A549 (cell line): Measurements from ENCODE around the gene NDUFS8. TPM values are rescaled to one million over a fixed set of nuclear protein-coding genes. Genes with fewer than 3 reads are reported as not detected.

Experiments
- BCL3 ChIP-seq: fragments of >200 bp; sonication (Bioruptor Twin); formaldehyde crosslinking; IDR thresholded peaks from 3 replicates; pipeline ENCODE4 v1.6.1; 2016
- BHLHE40 ChIP-seq: IDR thresholded peaks from 2 replicates; pipeline ENCODE4 v1.6.1; 2012; ENCODE audit warnings: low read depth, low read length, inconsistent platforms
- CBX8 ChIP-seq: fragments of 200-600 bp; sonication (generic); IDR thresholded peaks from 2 replicates; pipeline ENCODE4 v1.6.1; 2016
- CTCF ChIP-seq: fragments of >200 bp; sonication (Bioruptor Twin); formaldehyde crosslinking; IDR thresholded peaks from 3 replicates; pipeline ENCODE4 v1.5.1; 2016
- ELK1 ChIP-seq: fragments of 150-350 bp; IDR thresholded peaks from 2 replicates; pipeline ENCODE4 v1.6.1; 2014; ENCODE audit warnings: low read depth, mild to moderate bottlenecking, low read length
- ESRRA ChIP-seq: fragments of 150-350 bp; IDR thresholded peaks from 2 replicates; pipeline ENCODE4 v1.6.1; 2014; ENCODE audit warnings: mild to moderate bottlenecking, low read length, borderline replicate concordance
- FOSB ChIP-seq: fragments of 250-450 bp; sonication (Bioruptor Pico); IDR thresholded peaks from 2 replicates; pipeline ENCODE4 v1.5.0; 2020; ENCODE audit warnings: mild to moderate bottlenecking, moderate library complexity
- FOXS1 ChIP-seq: fragments of 250-450 bp; sonication (Bioruptor Pico); IDR thresholded peaks from 2 replicates; pipeline ENCODE4 v1.5.0; 2020; ENCODE audit warnings: mild to moderate bottlenecking, moderate library complexity
- GATA3 ChIP-seq: IDR thresholded peaks from 2 replicates; pipeline ENCODE4 v1.6.1; 2012; ENCODE audit warnings: borderline replicate concordance
- HDAC2 ChIP-seq: fragments of 200-600 bp; sonication (generic); IDR thresholded peaks from 2 replicates; pipeline ENCODE4 v1.6.1; 2016
- HMGXB4 ChIP-seq: fragments of 250-450 bp; sonication (Bioruptor Pico); IDR thresholded peaks from 2 replicates; pipeline ENCODE4 v1.5.0; 2021; ENCODE audit warnings: mild to moderate bottlenecking, moderate library complexity, borderline replicate concordance
- HOXB13 ChIP-seq: fragments of 250-450 bp; sonication (Bioruptor Pico); IDR thresholded peaks from 2 replicates; pipeline ENCODE4 v1.5.0; 2020; ENCODE audit warnings: low read depth, mild to moderate bottlenecking, moderate library complexity
- JUN ChIP-seq, 2 experiments: fragments of >200 bp; sonication (Bioruptor Twin); formaldehyde crosslinking; IDR thresholded peaks; 2 replicates in 1 of 2; 3 replicates in 1 of 2; pipeline ENCODE4 v1.6.1; 2016 to 2017
- JUNB ChIP-seq: fragments of >200 bp; sonication (Bioruptor Twin); formaldehyde crosslinking; IDR thresholded peaks from 2 replicates; pipeline ENCODE4 v1.6.1; 2016
- KDM1A ChIP-seq: fragments of 200-600 bp; sonication (generic); IDR thresholded peaks from 2 replicates; pipeline ENCODE4 v1.6.1; 2016; ENCODE audit warnings: low read depth, mild to moderate bottlenecking
- MAFK ChIP-seq: fragments of 450-650 bp; IDR thresholded peaks from 2 replicates; pipeline ENCODE4 v1.6.1; 2014; ENCODE audit not compliant: partially characterized antibody
- MAZ ChIP-seq: fragments of 150-350 bp; IDR thresholded peaks from 2 replicates; pipeline ENCODE4 v1.6.1; 2014; ENCODE audit warnings: antibody characterized with exemption, low read depth, low read length, borderline replicate concordance
- NPAS2 ChIP-seq: fragments of 250-450 bp; sonication (Bioruptor Pico); IDR thresholded peaks from 2 replicates; pipeline ENCODE4 v1.8.0; 2022; ENCODE audit warnings: mild to moderate bottlenecking, moderate library complexity, borderline replicate concordance
- PBX3 ChIP-seq: IDR thresholded peaks from 2 replicates; pipeline ENCODE4 v1.6.1; 2012
- PHF8 ChIP-seq: fragments of 200-600 bp; sonication (generic); IDR thresholded peaks from 2 replicates; pipeline ENCODE4 v1.6.1; 2016; ENCODE audit warnings: low read depth, mild to moderate bottlenecking, antibody characterized with exemption, moderate library complexity, borderline replicate concordance
- POLR2A ChIP-seq: IDR thresholded peaks from 2 replicates; pipeline ENCODE4 v1.6.1; 2012; ENCODE audit warnings: mild to moderate bottlenecking, low read length
- POLR2AphosphoS2 ChIP-seq: conservative IDR thresholded peaks from 2 replicates; pipeline ENCODE4 v1.6.1; 2012; ENCODE audit warnings: low read length, improper control_type of control experiment, inconsistent platforms
- RARB ChIP-seq: fragments of 250-450 bp; sonication (Bioruptor Pico); IDR thresholded peaks from 2 replicates; pipeline ENCODE4 v1.8.0; 2021; ENCODE audit warnings: mild to moderate bottlenecking, moderate library complexity
- RFX5 ChIP-seq: fragments of 450-650 bp; IDR thresholded peaks from 2 replicates; pipeline ENCODE4 v1.7.1; 2014; ENCODE audit warnings: antibody characterized with exemption, mild to moderate bottlenecking, moderate library complexity
- TFCP2L1 ChIP-seq: fragments of 250-450 bp; sonication (Bioruptor Pico); IDR thresholded peaks from 2 replicates; pipeline ENCODE4 v1.5.0; 2021; ENCODE audit warnings: mild to moderate bottlenecking
- TP53 ChIP-seq: fragments of 250-450 bp; sonication (Bioruptor Pico); IDR thresholded peaks from 2 replicates; pipeline ENCODE4 v1.5.0; 2021; ENCODE audit warnings: mild to moderate bottlenecking, moderate library complexity
- ZC3H11A ChIP-seq: fragments of 450-650 bp; IDR thresholded peaks from 2 replicates; pipeline ENCODE4 v1.6.1; 2014; ENCODE audit warnings: antibody characterized with exemption, mild to moderate bottlenecking
- ZFP36 ChIP-seq: fragments of 450-650 bp; IDR thresholded peaks from 2 replicates; pipeline ENCODE4 v1.6.1; 2014; ENCODE audit warnings: borderline replicate concordance; ENCODE audit not compliant: partially characterized antibody
- ZNF302 ChIP-seq: fragments of 250-450 bp; sonication (Bioruptor Pico); IDR thresholded peaks from 2 replicates; pipeline ENCODE4 v1.9.0; 2021; ENCODE audit warnings: inconsistent platforms, mild to moderate bottlenecking, moderate library complexity
- ZSCAN20 ChIP-seq: fragments of 250-450 bp; sonication (Bioruptor Pico); IDR thresholded peaks from 2 replicates; pipeline ENCODE4 v1.8.0; 2022; ENCODE audit warnings: mild to moderate bottlenecking, moderate library complexity
- polyA plus RNA-seq, 4 experiments: library from polyadenylated mRNA; depleted of rRNA in 3 of 4; stranded (reverse); fragments of >200 nt; fragmentation: RNase III in 1 of 4; extraction: RNeasy Plus Mini Kit Qiagen cat#74134 plus additional on column Dnase treatment in 1 of 4; gene quantifications; 2 replicates in 3 of 4; 3 replicates in 1 of 4; pipeline ENCODE4 v1.2.3, GENCODE V29; 2011 to 2017

NDUFS8 gene
- polyA plus RNA-seq, 2 of the 4 experiments (the other 2 are of a cell fraction), result 71.0 to 298 TPM

GRCh38 chr11:68014947-68015447, 15.5 kb upstream of the NDUFS8 start (continued):
- no peak for TF ChIP-seq BCL3
- peak; percentile 82 for TF ChIP-seq TP53 (CRISPR knock-in tag)
- TF ChIP-seq FOSB, result peak; percentile 90
- no peak for TF ChIP-seq ESRRA
- no peak for TF ChIP-seq PBX3
- no peak for TF ChIP-seq CBX8
- TF ChIP-seq BHLHE40, result no peak
- no peak for TF ChIP-seq ZC3H11A
- no peak for TF ChIP-seq MAZ
- no peak for TF ChIP-seq HMGXB4 (CRISPR knock-in tag)
- no peak for TF ChIP-seq GATA3
- TF ChIP-seq POLR2AphosphoS2, result no peak
- TF ChIP-seq HOXB13 (CRISPR knock-in tag), result peak; percentile 95
- TF ChIP-seq ZNF302 (CRISPR knock-in tag), result peak; percentile 74; the same call in 1 of the 2 replicates
- no peak for TF ChIP-seq NPAS2 (CRISPR knock-in tag)
- no peak for TF ChIP-seq CTCF
- no peak for TF ChIP-seq KDM1A
- no peak for TF ChIP-seq RARB (CRISPR knock-in tag)
- no peak for TF ChIP-seq ELK1
- TF ChIP-seq HDAC2, result no peak
- TF ChIP-seq MAFK, result no peak
- peak; percentile 13 for TF ChIP-seq ZFP36
- no peak for TF ChIP-seq RFX5
- peak; percentile 69; the same call in 1 of the 2 replicates for TF ChIP-seq FOXS1 (CRISPR knock-in tag)
- TF ChIP-seq ZSCAN20 (CRISPR knock-in tag), result no peak; the same call in 1 of the 2 replicates
- 0 out of 2 replicates have a peak, but pooled peaks have one; percentile 58 for TF ChIP-seq TFCP2L1
- peak; percentile 33; the same call in 1 of the 2 replicates for TF ChIP-seq POLR2A
- no peak for TF ChIP-seq PHF8
- TF ChIP-seq JUNB, result no peak
- no peak for TF ChIP-seq JUN (IDR thresholded peaks at IDR 0.05)
